Forelimb muscle (tissue), 1 donor: ENCODE measurements around the gene KLF2. TPM values are rescaled to one million over a fixed set of nuclear protein-coding genes. Genes with fewer than 3 reads are reported as not detected.

Experiments used
- DNase-seq: peaks from one replicate; pipeline ENCODE4 v3.0.0-alpha.2; 2013; ENCODE audit warnings: low read depth
- polyA plus RNA-seq: library from polyadenylated mRNA; unstranded; fragments of 120-200 nt; gene quantifications from one replicate; pipeline ENCODE4 v1.2.1, GENCODE V29; 2013; ENCODE audit not compliant: insufficient read length

Gene KLF2
- polyA plus RNA-seq, 1 donor, result 48.2 TPM

DNA sequence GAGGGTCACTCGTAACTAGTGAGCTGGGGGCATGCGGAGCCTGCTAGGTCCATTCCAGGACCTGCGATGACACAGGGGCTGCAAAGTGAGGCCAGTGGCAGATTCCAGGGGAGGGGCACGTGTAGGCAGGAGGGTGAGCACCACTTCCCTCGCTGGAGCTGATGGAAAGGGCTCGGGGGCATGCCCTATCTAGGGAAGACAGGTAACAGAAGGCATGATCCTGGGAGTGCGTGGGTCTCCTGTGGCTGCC is 51.2 kb downstream of the KLF2 start:
- DNase-seq, result no peak

DNA sequence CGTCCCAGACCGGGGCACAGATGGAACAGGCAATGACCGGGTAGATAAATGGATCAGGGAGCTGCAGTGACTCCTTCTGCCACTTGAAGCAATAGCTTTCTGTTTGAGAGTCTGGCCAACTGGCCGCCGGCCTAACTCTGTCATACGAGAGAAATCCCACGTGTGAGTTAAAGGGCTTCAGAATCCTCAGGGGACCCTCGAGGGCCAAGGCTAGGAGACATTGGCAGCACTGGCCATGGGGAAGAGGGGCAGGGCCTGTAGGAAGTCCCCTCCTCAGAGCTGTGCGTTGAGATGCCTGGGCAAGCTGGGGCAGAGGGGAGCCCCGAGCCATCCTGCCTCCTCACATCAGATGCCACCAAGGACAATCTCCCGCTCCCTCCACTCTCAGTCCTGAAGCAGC is 51.6 kb downstream of the KLF2 start:
- DNase-seq, result no peak

DNA sequence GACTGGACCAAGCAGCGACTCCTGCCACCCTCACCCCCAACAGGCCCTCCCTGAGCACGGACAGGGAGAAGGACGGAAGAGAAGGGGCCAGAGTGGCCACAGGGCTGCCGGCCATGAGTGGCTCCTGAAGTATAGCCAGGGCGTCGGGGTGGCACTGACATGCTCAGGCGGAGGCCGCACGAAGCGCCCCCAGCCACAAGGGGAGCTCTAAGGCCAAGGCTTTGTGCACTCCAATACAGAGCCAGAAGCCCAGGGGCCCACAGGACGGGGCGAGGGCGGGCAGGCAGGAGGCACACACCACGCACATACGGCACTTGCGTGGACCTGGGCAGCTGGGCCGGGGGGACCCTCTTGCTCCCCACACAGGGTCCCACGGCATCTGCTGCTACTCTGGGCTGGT is 52.0 kb downstream of the KLF2 start:
- DNase-seq, result no peak

DNA sequence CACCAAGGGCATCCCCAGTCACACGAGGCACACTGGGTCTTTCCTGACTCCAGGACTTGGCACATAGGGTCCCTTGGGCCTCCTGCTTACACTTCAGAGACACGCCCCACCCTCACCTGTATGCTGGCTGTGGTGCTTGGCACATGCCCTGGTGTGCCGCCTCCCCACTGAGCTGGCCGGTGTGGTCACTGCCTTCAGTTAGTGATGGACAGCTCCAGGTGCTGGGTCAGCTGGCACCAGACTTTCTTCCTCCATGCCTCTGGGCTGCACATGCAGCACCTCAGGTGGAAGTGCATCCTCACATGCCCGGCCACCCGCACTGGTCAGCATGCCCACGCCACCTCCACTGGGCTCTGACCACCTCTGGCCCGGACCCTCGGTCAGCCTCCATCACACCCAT is 52.9 kb downstream of the KLF2 start:
- DNase-seq, result no peak

Other genes starting within 250 kb of the KLF2 start
- 162 TPM for gene TPM4, start 248.3 kb upstream of the KLF2 start, polyA plus RNA-seq
- gene RAB8A, start 212.9 kb upstream of the KLF2 start, polyA plus RNA-seq, result 30.4 TPM
- 0.30 TPM for gene HSH2D, start 181.1 kb upstream of the KLF2 start, polyA plus RNA-seq
- not detected for gene CIB3, start 151.3 kb upstream of the KLF2 start, polyA plus RNA-seq
- 63.2 TPM for gene FAM32A, start 139.4 kb upstream of the KLF2 start, polyA plus RNA-seq
- gene AP1M1, start 126.9 kb upstream of the KLF2 start, polyA plus RNA-seq, result 40.1 TPM
- gene EPS15L1, start 147.1 kb downstream of the KLF2 start, polyA plus RNA-seq, result 22.2 TPM
- gene CALR3, start 171.3 kb downstream of the KLF2 start, polyA plus RNA-seq, result not detected
- gene C19orf44, start 171.6 kb downstream of the KLF2 start, polyA plus RNA-seq, result 5.6 TPM
- gene CHERP, start 217.6 kb downstream of the KLF2 start, polyA plus RNA-seq, result 31.7 TPM
- 29.9 TPM for gene SLC35E1, start 247.6 kb downstream of the KLF2 start, polyA plus RNA-seq